Kidney tubule cell (primary cell): ENCODE results near the gene PTPN4.
"Not testable (repeated sequence)": the region's sequence is repeated elsewhere in the genome, so short reads cannot be mapped to it uniquely, and the experiment has no call there.

Source experiments
- DNase-seq: peaks from one replicate; pipeline ENCODE4 v3.0.0-alpha.2; 2018; ENCODE audit warnings: low spot score

PTPN4 gene

GRCh38 chr2:119764832-119765231 lies 5.1 kb downstream of the PTPN4 start:
- DNase-seq = peak; percentile 15

- no peak for DNase-seq
These were observed 5.8 kb downstream of the PTPN4 start for GRCh38 chr2:119765433-119766002.

GRCh38 chr2:119766944-119767343 lies 7.2 kb downstream of the PTPN4 start:
- DNase-seq = no peak

- DNase-seq = no peak
These were observed 9.0 kb downstream of the PTPN4 start for GRCh38 chr2:119768742-119769141.

- DNase-seq = no peak
These were observed 9.9 kb downstream of the PTPN4 start for GRCh38 chr2:119769645-119770044.

- no peak for DNase-seq
These were observed 11.6 kb downstream of the PTPN4 start for GRCh38 chr2:119771331-119771730.

- no peak for DNase-seq
These were observed 12.4 kb downstream of the PTPN4 start for GRCh38 chr2:119772128-119772527.

- no peak for DNase-seq
These were observed 13.0 kb downstream of the PTPN4 start for GRCh38 chr2:119772767-119773166.

GRCh38 chr2:119774026-119774425 lies 14.3 kb downstream of the PTPN4 start:
- DNase-seq = no peak

- no peak for DNase-seq
These were observed 15.4 kb downstream of the PTPN4 start for GRCh38 chr2:119775102-119775501.

GRCh38 chr2:119782308-119783027 lies 22.7 kb downstream of the PTPN4 start:
- DNase-seq = no peak

- DNase-seq = no peak
These were observed 25.2 kb downstream of the PTPN4 start for GRCh38 chr2:119784876-119785275.

GRCh38 chr2:119786295-119786694 lies 26.6 kb downstream of the PTPN4 start:
- no peak for DNase-seq

GRCh38 chr2:119788752-119789151 lies 29.0 kb downstream of the PTPN4 start:
- DNase-seq = no peak

- DNase-seq = no peak
These were observed 30.7 kb downstream of the PTPN4 start for GRCh38 chr2:119790466-119790865.

GRCh38 chr2:119792907-119793312 lies 33.2 kb downstream of the PTPN4 start:
- no peak for DNase-seq

- no peak for DNase-seq
These were observed 34.5 kb downstream of the PTPN4 start for GRCh38 chr2:119794237-119794636.

- no peak for DNase-seq
These were observed 35.9 kb downstream of the PTPN4 start for GRCh38 chr2:119795309-119796303.

GRCh38 chr2:119800376-119800902 lies 40.7 kb downstream of the PTPN4 start:
- no peak for DNase-seq

GRCh38 chr2:119801040-119801439 lies 41.3 kb downstream of the PTPN4 start:
- no peak for DNase-seq

- not testable (repeated sequence) for DNase-seq
These were observed 42.3 kb downstream of the PTPN4 start for GRCh38 chr2:119801989-119802388.

- no peak for DNase-seq
These were observed 43.4 kb downstream of the PTPN4 start for GRCh38 chr2:119803101-119803500.
